Fibroblast of the conjunctiva (primary cell): ENCODE results near the gene SPG11.
"Not testable (repeated sequence)": the region's sequence is repeated elsewhere in the genome, so short reads cannot be mapped to it uniquely, and the experiment has no call there.

Source experiments
- DNase-seq: peaks from one replicate; pipeline ENCODE4 v3.0.0-alpha.2; 2010; ENCODE audit warnings: low read depth

Gene SPG11

GRCh38 chr15:44663410-44664308 is at the start of gene SPG11:
TSS of gene SPG11 (minus strand) at chr15:44663662. CDS start at chr15:44663647, 15 bp downstream.
- peak; percentile 97 for DNase-seq

- DNase-seq = peak; percentile 84
Measured at GRCh38 chr15:44712346-44713005, 49.0 kb upstream of the SPG11 start.

GRCh38 chr15:44711743-44712345 is 48.4 kb upstream of the SPG11 start:
- DNase-seq = no peak

DNA sequence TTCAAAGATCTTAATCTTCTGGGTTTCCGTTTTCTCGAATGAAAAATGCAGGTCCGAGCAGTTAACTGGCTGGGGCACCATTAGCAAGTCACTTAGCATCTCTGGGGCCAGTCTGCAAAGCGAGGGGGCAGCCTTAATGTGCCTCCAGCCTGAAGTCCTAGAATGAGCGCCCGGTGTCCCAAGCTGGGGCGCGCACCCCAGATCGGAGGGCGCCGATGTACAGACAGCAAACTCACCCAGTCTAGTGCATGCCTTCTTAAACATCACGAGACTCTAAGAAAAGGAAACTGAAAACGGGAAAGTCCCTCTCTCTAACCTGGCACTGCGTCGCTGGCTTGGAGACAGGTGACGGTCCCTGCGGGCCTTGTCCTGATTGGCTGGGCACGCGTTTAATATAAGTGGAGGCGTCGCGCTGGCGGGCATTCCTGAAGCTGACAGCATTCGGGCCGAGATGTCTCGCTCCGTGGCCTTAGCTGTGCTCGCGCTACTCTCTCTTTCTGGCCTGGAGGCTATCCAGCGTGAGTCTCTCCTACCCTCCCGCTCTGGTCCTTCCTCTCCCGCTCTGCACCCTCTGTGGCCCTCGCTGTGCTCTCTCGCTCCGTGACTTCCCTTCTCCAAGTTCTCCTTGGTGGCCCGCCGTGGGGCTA is 47.8 kb upstream of the SPG11 start, which contains the start of the genes B2M and PATL2:
B2M (plus strand) TSS at position 422 of the 647 bp plus-strand sequence; CDS start at position 452, 30 bp downstream.
PATL2 (minus strand) TSS at position 228 of the 647 bp plus-strand sequence. CDS start 34,833 bp downstream, outside the sequence.
- DNase-seq = peak; percentile 95

DNA sequence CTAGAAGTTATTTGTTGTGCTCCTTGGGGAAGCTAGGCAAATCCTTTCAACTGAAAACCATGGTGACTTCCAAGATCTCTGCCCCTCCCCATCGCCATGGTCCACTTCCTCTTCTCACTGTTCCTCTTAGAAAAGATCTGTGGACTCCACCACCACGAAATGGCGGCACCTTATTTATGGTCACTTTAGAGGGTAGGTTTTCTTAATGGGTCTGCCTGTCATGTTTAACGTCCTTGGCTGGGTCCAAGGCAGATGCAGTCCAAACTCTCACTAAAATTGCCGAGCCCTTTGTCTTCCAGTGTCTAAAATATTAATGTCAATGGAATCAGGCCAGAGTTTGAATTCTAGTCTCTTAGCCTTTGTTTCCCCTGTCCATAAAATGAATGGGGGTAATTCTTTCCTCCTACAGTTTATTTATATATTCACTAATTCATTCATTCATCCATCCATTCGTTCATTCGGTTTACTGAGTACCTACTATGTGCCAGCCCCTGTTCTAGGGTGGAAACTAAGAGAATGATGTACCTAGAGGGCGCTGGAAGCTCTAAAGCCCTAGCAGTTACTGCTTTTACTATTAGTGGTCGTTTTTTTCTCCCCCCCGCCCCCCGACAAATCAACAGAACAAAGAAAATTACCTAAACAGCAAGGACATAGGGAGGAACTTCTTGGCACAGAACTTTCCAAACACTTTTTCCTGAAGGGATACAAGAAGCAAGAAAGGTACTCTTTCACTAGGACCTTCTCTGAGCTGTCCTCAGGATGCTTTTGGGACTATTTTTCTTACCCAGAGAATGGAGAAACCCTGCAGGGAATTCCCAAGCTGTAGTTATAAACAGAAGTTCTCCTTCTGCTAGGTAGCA is 47.0 kb upstream of the SPG11 start:
- no peak for DNase-seq

- DNase-seq = no peak
Measured at GRCh38 chr15:44706946-44707636, 43.6 kb upstream of the SPG11 start.

- DNase-seq = no peak
Measured at GRCh38 chr15:44706401-44706800, 42.9 kb upstream of the SPG11 start.

- no peak for DNase-seq
Measured at GRCh38 chr15:44705986-44706385, 42.5 kb upstream of the SPG11 start.

DNA sequence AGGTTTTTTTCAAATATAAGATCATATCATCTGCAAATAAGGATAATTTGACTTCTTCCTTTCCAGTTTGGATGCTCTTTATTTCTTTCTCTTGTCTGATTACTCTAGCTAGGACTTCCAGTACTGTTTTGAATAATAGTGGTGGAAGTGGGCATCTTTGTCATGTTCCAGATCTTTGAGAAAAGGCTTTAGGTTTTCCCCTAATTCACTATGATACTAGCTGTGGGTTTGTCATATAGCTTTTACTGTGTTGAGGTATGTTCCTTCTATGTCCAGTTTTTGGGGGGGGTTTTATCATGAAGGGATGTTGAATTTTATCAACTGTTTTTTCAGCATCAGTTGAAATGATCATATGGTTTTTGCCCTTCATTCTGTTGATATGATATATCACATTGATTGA is 37.2 kb upstream of the SPG11 start:
- not testable (repeated sequence) for DNase-seq

GRCh38 chr15:44698641-44699040 is 35.2 kb upstream of the SPG11 start:
- DNase-seq = no peak

DNA sequence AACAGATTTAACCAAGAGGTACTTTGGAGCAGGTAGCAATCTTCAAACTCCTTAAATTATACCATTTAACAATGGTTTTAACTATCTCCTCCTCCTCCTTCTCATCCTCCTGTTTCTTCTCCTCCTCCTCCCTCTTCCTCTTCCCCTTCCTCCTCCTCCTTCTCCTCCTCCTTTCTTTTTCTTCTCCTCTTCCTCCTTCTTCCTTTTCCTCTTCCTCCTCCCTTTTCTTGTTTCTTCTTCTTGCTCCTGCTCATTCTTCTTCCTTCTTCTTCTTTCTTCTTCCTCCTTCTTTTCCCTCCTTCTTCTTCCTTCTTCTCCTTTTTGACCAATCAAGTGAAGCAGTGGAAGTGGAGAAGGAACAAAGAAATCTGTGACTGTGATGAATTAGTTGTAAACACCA is 33.6 kb upstream of the SPG11 start:
- no peak for DNase-seq

GRCh38 chr15:44695294-44695693 is 31.8 kb upstream of the SPG11 start:
- DNase-seq = no peak

DNA sequence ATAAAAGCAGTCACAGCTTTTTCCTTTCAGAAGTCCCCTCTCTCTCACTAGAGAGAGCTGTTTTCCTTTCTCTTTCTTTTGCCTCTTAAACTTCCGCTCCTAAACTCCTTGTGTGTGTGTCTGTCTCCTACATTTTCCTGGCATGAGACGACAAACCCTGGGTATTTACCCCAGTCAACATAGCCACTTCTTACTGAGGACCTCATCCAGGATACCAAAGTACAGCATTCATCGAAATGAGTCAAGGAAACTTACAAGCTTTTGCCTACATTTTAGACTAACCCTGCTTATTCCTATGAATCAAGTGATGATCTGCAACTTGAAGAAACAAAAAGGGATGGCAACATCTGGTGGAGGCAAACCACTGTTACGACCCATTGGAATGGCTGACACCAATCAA is 31.0 kb upstream of the SPG11 start:
- DNase-seq = no peak

DNA sequence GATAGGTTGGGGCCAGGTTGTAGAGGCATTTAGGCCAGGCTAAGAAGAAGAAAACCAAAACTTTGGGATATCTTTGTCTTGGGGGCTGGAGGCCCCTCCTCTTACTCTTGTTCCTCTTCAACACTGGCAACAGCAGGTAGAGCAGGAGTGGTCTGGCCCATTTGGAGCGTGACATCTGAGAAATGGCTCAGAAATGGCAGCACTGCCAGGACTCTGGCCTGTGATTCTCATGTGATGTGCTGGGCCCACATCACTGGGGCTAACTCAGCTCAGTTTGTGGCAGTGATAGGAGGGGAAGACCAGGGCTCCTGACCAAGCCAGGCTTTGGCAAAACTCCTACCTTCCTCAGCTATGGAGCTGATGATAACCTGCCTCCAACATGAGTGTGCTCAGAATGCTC is 29.2 kb upstream of the SPG11 start:
- no peak for DNase-seq

GRCh38 chr15:44690245-44690644 is 26.8 kb upstream of the SPG11 start:
- DNase-seq = not testable (repeated sequence)

GRCh38 chr15:44689318-44689717 is 25.9 kb upstream of the SPG11 start:
- not testable (repeated sequence) for DNase-seq

DNA sequence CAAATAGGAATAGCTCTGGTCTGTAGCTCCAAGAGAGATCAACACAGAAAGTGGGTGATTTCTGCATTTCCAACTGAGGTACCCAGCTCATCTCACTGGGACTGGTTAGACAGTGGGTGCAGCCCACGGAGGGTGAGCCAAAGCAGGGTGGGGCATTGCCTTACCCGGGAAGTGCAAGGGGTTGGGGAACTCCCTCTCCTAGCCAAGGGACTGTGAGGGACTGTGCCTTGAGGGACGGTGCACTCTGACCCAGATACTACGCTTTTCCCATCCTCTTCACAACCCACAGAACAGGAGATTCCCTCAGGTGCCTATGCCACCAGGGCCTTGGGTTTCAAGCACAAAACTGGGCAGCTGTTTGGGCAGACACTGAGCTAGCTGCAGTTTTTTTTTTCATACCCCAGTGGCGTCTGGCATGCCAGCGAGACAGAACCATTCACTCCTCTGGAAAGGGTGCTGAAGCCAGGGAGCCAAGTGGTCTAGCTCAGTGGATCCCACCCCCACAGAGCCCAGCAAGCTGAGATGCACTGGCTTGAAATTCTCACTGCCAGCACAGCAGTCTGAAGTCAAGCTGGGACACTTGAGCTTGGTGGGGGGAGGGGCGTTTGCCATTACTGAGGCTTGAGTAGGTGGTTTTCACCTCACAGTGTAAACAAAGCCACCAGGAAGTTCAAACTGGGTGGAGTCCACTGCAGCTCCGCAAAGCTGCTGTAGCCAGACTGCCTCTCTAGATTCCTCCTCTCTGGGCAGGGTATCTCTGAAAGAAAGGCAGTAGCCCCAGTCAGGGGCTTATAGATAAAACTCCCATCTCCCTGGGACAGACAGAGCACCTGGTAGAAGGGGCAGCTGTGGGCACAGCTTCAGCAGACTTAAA is 19.6 kb upstream of the SPG11 start:
- not testable (repeated sequence) for DNase-seq

DNA sequence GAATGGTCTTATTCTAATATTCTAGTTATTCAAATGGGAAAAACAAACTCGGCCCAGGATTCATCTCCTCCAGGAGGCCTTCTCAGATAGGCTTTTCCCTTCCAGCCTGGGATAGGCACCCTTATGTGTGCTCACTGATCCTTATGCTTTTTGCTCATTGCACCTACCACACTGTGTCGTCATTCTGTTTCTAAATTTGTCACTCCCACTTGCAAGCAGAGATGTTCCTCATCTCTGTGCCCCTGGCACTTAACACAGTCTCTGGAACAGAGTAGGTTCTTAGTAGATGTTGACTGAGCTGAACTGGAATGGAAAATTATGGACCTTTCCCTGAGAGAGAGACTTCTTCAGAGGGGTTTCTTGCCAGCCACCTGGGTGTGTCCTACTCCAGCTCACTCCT is 18.7 kb upstream of the SPG11 start:
- no peak for DNase-seq

DNA sequence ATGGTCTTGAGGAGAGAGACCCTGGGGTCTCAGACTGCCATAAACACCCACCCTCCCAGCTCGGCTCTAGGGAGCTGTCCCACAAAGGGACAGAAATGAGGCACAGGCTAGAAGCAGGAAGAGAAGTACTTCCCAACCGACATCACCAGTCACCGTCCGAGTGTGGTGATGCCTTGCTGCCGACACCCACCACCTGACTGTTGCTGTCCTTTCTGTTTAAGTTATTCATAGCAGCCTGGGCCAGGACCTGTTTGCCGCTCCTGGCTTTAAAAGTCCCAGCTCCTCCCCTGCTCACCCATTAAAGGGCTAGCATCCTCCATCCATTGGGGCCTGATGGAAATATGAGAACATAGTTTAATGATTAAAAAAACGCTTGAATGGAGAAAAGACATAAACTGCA is 13.2 kb upstream of the SPG11 start:
- DNase-seq = no peak

DNA sequence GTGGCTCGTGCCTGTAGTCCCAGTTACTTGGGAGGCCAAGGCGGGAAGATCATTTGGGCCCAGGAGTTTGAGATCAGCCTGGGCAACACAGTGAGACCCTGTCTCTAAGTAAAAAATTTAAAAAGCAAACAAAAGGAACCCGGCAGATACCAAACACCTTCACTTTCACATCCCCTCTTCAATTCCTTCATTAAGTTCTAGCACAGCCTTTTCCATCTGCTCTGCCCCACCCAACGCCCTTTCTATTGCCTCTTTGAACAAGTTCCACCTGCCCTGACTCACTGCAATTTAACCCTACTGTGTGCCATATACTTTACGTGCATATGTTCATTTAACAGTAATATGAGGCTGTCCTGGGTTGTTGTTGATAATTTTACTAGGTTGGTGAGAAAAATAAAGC is 12.4 kb upstream of the SPG11 start:
- no peak for DNase-seq
